ENCODE measurements around the gene ST3GAL5. TPM values are rescaled to one million over a fixed set of nuclear protein-coding genes. Genes with fewer than 3 reads are reported as not detected.
A peak's percentile ranks its signal among the peaks of the same experiment; 100 is the strongest.
"Not testable (repeated sequence)": the region's sequence is repeated elsewhere in the genome, so short reads cannot be mapped to it uniquely, and the experiment has no call there.

Gene ST3GAL5
- total and polyA plus RNA-seq, 5 experiments from 2014 or later: 17.1 to 44.1 (median 23.8) TPM

DNA sequence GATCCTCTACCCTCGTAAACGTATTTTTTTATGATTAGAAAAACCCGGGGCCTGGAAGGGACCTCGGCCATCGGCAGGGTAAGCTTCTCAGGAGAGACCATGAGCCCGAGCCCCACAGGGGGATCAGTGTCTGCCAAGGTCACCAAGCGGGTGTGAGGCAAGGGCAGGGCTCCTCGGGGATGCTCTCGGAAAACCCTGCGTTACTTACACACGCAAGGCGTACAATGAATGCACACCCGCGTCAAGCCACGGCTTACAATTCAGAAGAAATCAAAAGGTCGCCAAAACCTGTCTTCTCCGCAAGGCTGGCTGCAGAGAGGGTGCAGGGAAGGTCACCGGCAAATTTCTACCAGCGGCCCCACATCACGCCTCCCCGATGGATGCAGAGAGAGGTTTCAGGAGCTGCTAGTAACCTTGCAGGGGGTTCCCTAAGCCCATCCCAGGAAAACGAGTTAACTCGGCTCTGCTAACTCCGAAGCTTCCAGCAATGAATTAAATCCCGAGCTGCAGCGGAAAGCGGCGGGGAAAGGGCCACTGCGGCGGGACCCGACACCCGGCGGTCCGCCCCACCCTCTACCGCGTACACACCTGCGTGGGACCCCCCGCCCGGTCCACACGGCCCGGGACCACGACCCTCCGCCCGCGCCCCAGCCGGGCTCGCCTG, 638 bp downstream of the ST3GAL5 start:
- peak overlapping the region; percentile 81 to 98 (median 92) for H3K4me3 Mint-ChIP-seq
- H3K4me1 Mint-ChIP-seq: peaks cover 43 to 78% (median 75%) of the 10 kb centered on the region in 4 donors
- POLR2A ChIA-PET: interaction anchor here (0.5 to 5.6 kb wide), 20 partner anchors 9 to 937 kb away, joined by 3 to 106 read pairs (median 8); partner anchors contain the start of genes POLR1A and PTCD3
- peak; percentile 21 to 22 for ATAC-seq
- DNase-seq: peak in 9 of 10 donors; percentile 11 to 69 (median 37)
- H3K9me3 Mint-ChIP-seq: peaks cover 0 to 3% (median 0%) of the 10 kb centered on the region in 9 donors
- H3K27ac Mint-ChIP-seq: peak overlapping the region; percentile 88 to 98 (median 96)
- peaks cover 3 to 7% (median 4%) of the 10 kb centered on the region in 3 donors for H3K36me3 Mint-ChIP-seq
- H3K27me3 Mint-ChIP-seq: no peaks in the 10 kb centered on the region

DNA sequence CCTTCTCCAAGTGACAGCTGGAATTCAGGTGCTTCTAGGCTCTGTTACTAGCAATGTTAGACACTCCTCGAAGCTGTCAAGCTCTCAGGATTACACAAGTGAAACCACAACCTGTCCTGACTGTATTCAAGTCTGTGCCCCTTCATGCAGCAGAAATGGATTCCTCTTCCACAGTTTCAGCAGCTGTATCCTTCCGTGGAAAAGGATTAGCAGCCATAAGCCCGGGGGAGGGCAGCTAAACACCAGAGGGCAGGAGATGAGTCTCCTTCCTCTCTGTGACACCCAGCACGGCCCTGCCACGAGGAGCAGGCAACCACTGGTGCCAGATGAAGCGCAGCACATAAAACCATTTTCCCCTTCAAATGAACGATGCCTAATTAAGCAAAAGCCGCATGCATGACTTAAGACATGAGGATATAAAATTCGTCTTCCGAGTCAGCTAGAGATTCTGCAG, 1.2 kb downstream of the ST3GAL5 start:
- POLR2A ChIA-PET: interaction anchor here (0.5 to 5.6 kb wide), 14 partner anchors 9 to 938 kb away, joined by 3 to 106 read pairs (median 10); no protein-coding TSS in a partner anchor
- H3K9me3 Mint-ChIP-seq: peaks cover 0 to 7% (median 0%) of the 10 kb centered on the region in 9 donors
- H3K4me1 Mint-ChIP-seq: peaks cover 43 to 77% (median 74%) of the 10 kb centered on the region in 4 donors
- peak overlapping the region; percentile 88 to 98 (median 96) for H3K27ac Mint-ChIP-seq
- DNase-seq (peak in 9 of 10 donors; percentile 19 to 76 (median 47)), ATAC-seq (peak; percentile 34 to 40)
- peak overlapping the region; percentile 81 to 98 (median 92) for H3K4me3 Mint-ChIP-seq
- H3K27me3 Mint-ChIP-seq: no peaks in the 10 kb centered on the region
- peaks cover 8 to 12% (median 9%) of the 10 kb centered on the region in 3 donors for H3K36me3 Mint-ChIP-seq

DNA sequence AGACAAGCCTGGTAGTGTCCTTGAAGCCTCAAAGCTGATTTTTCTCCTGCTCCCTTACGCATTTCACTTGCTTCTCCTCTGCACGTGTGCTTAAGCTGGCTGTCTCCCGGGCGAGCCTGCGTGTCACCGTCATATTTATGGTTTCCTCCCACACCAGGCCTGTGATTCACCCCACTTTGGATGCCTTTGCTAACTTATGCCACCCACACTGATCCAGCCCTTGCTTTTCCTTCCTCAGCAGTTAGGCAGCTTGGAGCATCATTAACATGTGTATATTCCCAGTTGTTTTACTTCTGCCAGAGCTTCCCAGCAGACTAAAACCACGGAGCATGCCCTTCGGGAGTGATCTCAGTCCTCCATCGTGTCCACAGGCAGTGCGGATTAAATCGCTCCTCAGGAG, 2.2 kb downstream of the ST3GAL5 start:
- Mint-ChIP-seq H3K27me3 (no peaks in the 10 kb centered on the region), H3K4me3 (peak overlapping the region; percentile 81 to 98 (median 92)), H3K36me3 (peaks cover 12 to 18% (median 16%) of the 10 kb centered on the region in 3 donors), H3K4me1 (peaks cover 40 to 76% (median 69%) of the 10 kb centered on the region in 4 donors), H3K9me3 (peaks cover 0 to 9% (median 3%) of the 10 kb centered on the region in 9 donors), H3K27ac (peak overlapping the region; percentile 88 to 98 (median 95))
- ATAC-seq (no peak), DNase-seq (peak in 6 of 10 donors; percentile 11 to 41 (median 27))
- POLR2A ChIA-PET: interaction anchor here (0.5 to 5.6 kb wide), 11 partner anchors 19 to 191 kb away, joined by 3 to 106 read pairs (median 7); no protein-coding TSS in a partner anchor

DNA sequence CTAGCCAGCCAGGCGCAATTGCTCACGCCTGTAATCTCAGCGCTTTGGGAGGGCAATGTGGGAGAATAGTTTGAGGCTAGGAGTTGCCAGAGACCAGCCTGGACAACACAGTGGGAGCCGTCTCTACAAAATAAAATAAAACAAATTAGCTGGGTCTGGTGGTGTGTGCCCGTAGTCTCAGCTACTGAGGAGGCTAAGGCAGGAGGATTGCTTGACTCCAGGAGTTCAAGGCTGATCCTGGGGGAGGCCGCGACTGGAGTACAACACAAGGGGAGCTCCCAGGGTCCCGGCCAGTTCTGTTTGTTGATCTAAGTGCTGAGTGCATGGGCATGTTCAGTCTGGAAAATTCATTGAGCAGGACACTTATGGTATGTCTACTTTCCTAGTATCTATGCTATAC, 2.6 kb downstream of the ST3GAL5 start:
- H3K9me3 Mint-ChIP-seq: peaks cover 0 to 13% (median 6%) of the 10 kb centered on the region in 9 donors
- no peaks in the 10 kb centered on the region for H3K27me3 Mint-ChIP-seq
- peak overlapping the region; percentile 88 to 98 (median 95) for H3K27ac Mint-ChIP-seq
- H3K4me3 Mint-ChIP-seq: peak overlapping the region; percentile 81 to 98 (median 92)
- POLR2A ChIA-PET: interaction anchor here (0.7 to 5.6 kb wide), 8 partner anchors 19 to 191 kb away, joined by 3 to 106 read pairs (median 21); no protein-coding TSS in a partner anchor
- ATAC-seq: no peak
- H3K4me1 Mint-ChIP-seq: peaks cover 44 to 80% (median 73%) of the 10 kb centered on the region in 4 donors
- DNase-seq: no peak
- peaks cover 17 to 22% (median 21%) of the 10 kb centered on the region in 3 donors for H3K36me3 Mint-ChIP-seq

DNA sequence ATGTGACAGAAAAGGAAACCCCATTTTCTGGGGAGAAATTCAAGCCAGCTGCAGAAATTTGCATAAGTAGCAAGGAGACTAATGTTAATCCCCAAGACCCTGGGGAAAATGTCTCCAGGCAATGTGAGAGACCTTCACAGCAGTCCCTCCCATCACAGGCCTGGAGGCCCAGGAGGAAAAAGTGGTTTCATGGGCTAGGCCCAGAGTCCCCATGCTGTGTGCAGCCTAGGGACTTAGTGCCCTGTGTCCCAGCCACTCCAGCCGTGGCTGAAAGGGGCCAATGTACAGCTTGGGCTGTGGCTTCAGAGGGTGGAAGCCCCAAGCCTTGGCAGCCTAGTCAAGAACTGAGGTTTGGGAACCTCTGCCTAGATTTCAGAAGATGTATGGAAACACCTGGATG, 7.0 kb downstream of the ST3GAL5 start:
- POLR2A ChIA-PET, H3K4me3 Mint-ChIP-seq, H3K27me3 Mint-ChIP-seq, DNase-seq, ATAC-seq: not testable (repeated sequence)
- Mint-ChIP-seq H3K36me3 (peaks cover 18 to 39% (median 27%) of the 10 kb centered on the region in 3 donors), H3K9me3 (peaks cover 0 to 18% (median 8%) of the 10 kb centered on the region in 9 donors), H3K4me1 (peaks cover 40 to 90% (median 84%) of the 10 kb centered on the region in 4 donors), H3K27ac (peak overlapping the region in 1 of 10 donors; percentile 12)

DNA sequence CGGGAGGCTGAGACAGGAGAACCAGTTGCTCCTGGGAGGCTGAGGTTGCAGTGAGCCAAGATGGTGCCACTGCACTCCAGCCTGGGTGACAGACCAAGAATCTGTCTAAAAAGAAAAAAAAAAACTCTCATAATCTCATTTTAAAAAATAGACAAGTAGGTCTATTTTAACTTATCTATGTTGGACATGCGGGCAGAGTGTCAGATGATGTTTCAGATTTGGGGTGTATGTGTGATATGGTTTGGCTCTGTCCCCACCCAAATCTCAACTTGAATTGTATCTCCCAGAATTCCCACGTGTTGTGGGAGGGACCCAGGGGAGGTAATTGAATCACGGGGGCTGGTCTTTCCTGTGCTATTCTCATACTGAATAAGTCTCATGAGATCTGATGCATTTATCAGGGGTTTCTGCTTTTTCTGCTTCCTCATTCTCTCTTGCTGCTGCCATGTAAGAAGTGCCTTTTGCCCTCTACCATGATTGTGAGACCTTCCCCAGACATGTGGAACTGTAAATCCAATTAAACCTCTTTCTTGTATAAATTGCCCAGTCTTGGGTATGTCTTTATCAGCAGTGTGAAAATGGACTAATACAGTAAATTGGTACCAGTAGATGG, 8.0 kb downstream of the ST3GAL5 start:
- Mint-ChIP-seq H3K36me3 (peaks cover 18 to 39% (median 27%) of the 10 kb centered on the region in 3 donors), H3K4me3 (peak overlapping the region in 3 of 10 donors; percentile 23 to 31 (median 28)), H3K4me1 (peaks cover 34 to 89% (median 79%) of the 10 kb centered on the region in 4 donors), H3K9me3 (peaks cover 0 to 18% (median 8%) of the 10 kb centered on the region in 9 donors), H3K27ac (peak overlapping the region in 4 of 10 donors; percentile 25 to 80 (median 76))
- POLR2A ChIA-PET: interaction anchor here (0.7 kb wide), 1 partner anchor 15 kb away, joined by 3 read pairs; no protein-coding TSS in a partner anchor
- not testable (repeated sequence) for H3K27me3 Mint-ChIP-seq, ATAC-seq, DNase-seq

DNA sequence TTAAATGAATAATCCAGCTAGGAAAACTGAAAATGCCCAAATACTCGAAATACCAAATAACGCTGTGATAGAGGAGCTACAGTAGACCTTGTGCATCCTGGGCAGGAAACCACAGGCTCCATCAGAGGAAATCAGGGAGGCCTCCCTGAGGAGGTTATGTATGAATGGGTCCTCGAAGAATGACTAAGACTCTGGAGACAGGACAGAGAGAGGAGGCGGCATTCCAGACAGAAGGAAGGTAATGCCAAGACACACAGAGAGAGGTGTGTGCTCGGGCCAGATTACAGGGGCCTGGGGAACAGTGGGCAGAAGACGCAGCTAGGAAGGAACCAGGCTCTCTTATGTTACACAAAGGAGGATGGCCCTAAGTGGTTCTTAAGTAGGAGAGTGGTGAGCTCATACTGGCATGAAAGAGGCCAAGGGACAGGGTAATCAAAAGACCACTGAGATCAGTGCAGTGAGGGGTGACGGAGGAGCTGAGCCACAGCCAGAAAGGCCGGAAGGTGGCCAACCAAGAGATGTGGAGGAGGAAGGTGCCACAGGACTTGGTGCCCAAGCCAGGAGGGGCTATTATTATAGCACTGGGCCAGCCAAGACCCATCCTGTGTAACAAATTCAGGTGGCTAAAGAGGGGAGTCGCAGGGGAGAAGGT, 9.9 kb downstream of the ST3GAL5 start:
- peaks cover 18 to 39% (median 27%) of the 10 kb centered on the region in 3 donors for H3K36me3 Mint-ChIP-seq
- H3K27me3 Mint-ChIP-seq: no peaks in the 10 kb centered on the region
- peak overlapping the region in 8 of 10 donors; percentile 5 to 61 (median 44) for H3K4me3 Mint-ChIP-seq
- H3K9me3 Mint-ChIP-seq: peaks cover 0 to 18% (median 8%) of the 10 kb centered on the region in 9 donors
- H3K4me1 Mint-ChIP-seq: peaks cover 33 to 89% (median 80%) of the 10 kb centered on the region in 4 donors
- H3K27ac Mint-ChIP-seq: peak overlapping the region; percentile 15 to 89 (median 62)
- POLR2A ChIA-PET: interaction anchor here (1.3 to 1.9 kb wide), 5 partner anchors 9 to 51 kb away, joined by 4 to 8 read pairs (median 5); partner anchors contain the start of gene ST3GAL5
- ATAC-seq (peak; percentile 49 to 58), DNase-seq (no peak)

DNA sequence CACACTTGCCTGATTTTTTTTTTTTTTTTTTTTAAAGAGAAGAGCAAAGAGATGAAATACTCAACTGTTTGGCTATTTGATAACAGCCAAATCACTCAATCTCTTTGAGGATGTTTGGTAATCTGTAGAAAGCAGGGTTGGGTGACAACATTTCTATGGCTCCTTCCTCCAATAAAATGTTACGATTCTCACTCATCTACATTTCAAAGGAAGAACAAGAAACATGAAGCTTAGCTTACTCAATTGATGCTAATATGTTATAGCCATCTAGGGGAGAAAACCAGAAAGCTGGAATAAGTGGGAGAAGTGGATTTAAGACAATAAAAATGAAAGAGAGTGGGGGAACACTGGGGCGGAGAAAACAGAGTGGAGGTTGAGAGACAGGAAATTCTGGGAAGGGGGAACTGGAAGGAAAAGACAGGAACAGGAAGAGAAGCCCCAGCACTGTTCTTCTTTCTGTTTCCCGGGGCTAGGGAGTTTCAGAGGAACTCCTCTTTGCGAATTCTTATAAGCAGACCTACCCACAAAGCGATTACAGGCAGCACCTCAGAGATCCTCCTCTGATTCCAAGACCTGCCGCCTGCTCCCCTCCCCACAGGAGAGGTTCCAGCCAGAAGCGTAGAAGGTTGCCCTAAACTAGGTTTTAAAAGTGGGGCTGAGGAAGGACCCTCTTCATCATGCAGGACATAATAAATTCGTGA, 13.3 kb downstream of the ST3GAL5 start:
- ATAC-seq (no peak), DNase-seq (no peak)
- POLR2A ChIA-PET: interaction anchor here (1.1 kb wide), 1 partner anchor 22 kb away, joined by 4 read pairs; no protein-coding TSS in a partner anchor
- H3K9me3 Mint-ChIP-seq: no peaks in the 10 kb centered on the region
- peak overlapping the region in 9 of 10 donors; percentile 9 to 82 (median 77) for H3K27ac Mint-ChIP-seq
- H3K27me3 Mint-ChIP-seq: no peaks in the 10 kb centered on the region
- H3K4me3 Mint-ChIP-seq: peak overlapping the region in 3 of 10 donors; percentile 1 to 39 (median 22)
- H3K4me1 Mint-ChIP-seq: peaks cover 38 to 85% (median 83%) of the 10 kb centered on the region in 4 donors
- H3K36me3 Mint-ChIP-seq: peaks cover 0 to 27% (median 0%) of the 10 kb centered on the region in 3 donors

DNA sequence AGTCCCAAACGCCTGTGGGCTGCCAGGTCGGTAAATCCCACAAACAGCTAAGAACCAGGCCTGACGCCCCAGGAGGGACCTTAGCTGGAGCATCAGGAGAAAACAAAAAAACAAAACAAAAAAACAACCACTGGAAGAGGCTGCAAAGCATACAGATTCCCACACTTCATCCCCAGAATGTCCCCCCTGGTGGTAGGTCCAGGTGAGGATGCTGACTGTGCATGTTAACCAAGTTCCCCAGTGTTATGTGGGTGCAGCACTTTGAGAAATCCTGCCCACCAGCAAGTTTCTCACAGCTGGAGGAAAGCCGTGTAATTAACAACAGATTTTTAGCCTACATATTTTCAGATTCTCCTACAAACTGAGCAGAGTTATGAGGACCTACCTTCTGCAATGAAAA, 15.1 kb downstream of the ST3GAL5 start:
- POLR2A ChIA-PET: interaction anchor here (0.9 to 1.2 kb wide), 2 partner anchors 15 to 16 kb away, joined by 3 to 4 read pairs; partner anchors contain the start of gene ST3GAL5

DNA sequence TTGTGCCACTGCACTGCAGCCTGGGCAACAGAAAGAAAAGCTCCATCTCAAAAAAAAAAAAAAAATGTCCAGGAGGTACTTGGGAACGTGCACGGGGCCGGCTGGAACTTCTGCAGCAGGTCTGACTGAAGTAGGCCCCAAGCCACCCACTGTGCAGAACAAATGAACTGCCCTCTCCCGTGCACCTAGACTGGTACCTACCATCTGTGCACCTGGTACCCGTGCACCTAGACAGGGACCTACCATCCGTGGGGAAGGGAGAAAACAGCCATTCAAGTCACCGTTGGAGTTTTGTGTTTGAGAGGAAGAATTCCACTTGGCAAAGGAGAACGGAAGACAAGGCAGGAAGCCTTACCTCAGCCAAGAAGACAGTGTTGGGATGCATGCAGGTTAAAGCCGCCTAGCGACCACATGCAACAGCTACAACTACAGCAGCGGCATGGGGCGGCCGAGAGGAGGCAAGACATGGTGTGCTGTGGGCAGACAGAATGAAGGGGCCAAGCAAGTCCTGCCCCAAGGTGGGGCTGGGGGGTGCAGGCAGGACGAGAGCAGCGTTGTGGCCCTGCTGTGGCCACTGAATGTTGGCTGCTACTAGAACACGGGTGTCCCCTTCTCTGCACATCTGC, 16.1 kb downstream of the ST3GAL5 start:
- no peak for DNase-seq
- Mint-ChIP-seq H3K9me3 (no peaks in the 10 kb centered on the region), H3K4me3 (no peak overlapping the region), H3K27me3 (no peaks in the 10 kb centered on the region), H3K27ac (peak overlapping the region in 6 of 10 donors; percentile 8 to 77 (median 56)), H3K4me1 (peaks cover 29 to 75% (median 67%) of the 10 kb centered on the region in 4 donors), H3K36me3 (peaks cover 0 to 40% (median 0%) of the 10 kb centered on the region in 3 donors)
- ATAC-seq: no peak
- POLR2A ChIA-PET: interaction anchor here (0.6 to 1.2 kb wide), 3 partner anchors 16 to 168 kb away, joined by 3 to 4 read pairs (median 3); partner anchors contain the start of gene ST3GAL5

More for the DNA sequence above, 15.1 kb downstream of the ST3GAL5 start:
- Mint-ChIP-seq H3K27me3 (no peaks in the 10 kb centered on the region), H3K9me3 (no peaks in the 10 kb centered on the region), H3K4me1 (peaks cover 27 to 78% (median 69%) of the 10 kb centered on the region in 4 donors), H3K27ac (peak overlapping the region in 4 of 10 donors; percentile 60 to 85 (median 68)), H3K36me3 (peaks cover 0 to 37% (median 0%) of the 10 kb centered on the region in 3 donors), H3K4me3 (peak overlapping the region in 1 of 10 donors; percentile 2)
- DNase-seq (no peak), ATAC-seq (peak in 1 of 2 donors; percentile 52)

Measured in naive thymus-derived CD8-positive, alpha-beta T cell (primary cell).